Activated CD4-positive, CD25-positive, alpha-beta regulatory T cell (primary cell): ENCODE results near the gene EVA1A.

Source experiments
- DNase-seq, 4 experiments: peaks; one replicate each; lab custom pipeline; 2025; lab: John Stamatoyannopoulos, UW

Gene EVA1A

DNA sequence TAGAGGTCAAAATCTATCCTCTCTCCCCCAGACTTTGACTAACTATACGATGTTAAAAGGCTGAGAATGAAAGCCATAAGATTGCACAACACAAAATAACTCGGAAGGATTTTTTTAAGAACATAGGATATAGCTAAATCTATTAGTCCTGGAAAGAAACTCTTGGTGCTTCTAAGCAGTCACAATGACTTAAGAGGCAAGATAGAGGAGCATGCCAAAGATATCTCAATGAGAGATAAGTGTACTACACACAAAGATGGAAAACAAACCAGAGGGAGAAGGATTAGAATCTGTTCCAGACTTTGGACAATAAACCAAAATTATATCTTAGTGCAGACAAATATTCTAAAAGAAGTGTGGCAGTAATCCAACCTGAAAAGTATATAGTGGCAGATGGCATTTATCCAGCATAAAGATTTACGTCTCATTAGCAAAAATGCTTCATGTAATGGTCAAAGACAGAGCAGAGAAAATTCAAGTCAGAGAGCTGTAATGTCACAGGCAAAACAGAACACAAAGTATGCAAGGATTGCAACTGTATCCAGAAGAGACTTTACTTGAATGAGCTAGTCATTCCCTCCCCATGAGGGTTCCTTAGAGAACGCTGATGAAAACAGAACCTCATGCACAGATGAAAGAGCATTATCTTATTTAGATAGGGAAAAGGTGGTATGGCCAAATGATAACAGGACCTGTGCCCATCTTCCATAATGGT, 28.8 kb upstream of the EVA1A start:
- no peak for DNase-seq

DNA sequence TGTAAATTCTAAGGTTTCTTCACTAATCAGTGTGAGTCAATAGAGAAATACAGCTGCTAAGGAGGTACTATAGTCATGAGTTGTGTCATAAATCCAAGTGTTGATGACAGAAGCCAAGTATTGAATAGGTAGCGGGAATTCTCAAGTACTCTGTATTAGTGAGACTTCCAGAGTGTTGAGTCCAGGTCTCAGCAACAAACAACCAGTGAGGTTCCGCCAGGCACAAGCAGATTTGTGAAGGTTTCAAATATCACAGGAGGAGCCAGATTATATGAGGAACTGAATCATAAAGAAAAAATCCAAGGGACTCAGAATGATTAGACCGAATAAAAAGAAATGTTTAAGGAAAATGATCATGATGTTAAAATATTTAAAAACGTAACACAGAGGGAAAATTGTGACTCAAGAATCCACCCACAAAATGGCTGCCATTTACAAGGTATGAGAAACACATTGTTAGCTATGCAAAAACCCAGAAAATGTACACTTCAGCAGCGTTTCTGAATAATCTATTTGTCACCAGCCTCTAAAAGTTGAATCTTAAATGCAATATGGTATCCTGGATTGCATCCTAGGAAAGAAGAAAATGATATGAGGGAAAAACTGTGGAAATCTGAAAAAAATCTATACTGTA, 27.3 kb upstream of the EVA1A start:
- DNase-seq: no peak

DNA sequence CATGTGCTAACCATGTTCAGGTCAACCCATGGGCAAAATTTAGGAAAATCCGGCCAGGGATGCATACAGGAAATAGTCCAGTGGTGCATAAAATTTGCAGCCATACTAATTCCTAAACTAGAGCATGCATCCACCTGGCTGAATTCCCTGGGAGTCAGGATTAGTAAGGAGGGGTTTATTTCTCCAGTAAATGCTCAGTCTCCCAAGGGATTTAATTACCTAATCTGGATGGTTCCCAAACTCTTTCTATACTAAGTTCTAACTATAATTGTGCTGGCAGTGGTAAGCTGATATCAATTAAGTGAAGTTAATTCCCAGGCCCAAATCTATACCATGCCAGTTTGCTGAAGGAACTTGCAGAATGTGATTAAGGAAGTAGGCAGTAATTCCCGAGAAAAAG, 26.2 kb upstream of the EVA1A start:
- no peak for DNase-seq

- DNase-seq: no peak
Measured at GRCh38 chr2:75582840-75583239, 22.1 kb upstream of the EVA1A start.

GRCh38 chr2:75580606-75581005, 19.9 kb upstream of the EVA1A start:
- DNase-seq: no peak

DNA sequence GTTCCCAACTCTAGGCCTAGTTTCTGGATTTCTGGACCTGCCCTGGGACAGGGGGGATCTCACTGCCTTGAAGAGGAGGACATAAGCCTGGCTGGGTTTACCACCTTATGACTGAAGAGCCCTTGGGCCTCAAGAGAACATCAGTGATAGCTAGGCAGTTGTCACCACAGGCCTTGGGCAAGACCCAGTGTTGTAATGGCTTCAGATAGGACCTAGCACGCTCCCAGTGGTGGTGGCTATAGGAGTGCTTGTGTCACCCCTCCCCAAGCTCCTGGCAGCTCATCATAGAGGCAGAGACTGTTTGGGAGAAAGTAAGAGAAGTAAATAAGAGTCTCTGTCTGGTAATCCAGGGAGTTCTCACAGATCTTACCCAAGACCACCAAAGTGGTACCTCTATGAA, 19.4 kb upstream of the EVA1A start:
- no peak for DNase-seq

- DNase-seq: no peak
Measured at GRCh38 chr2:75579186-75579585, 18.4 kb upstream of the EVA1A start.

GRCh38 chr2:75577280-75577679, 16.5 kb upstream of the EVA1A start:
- no peak for DNase-seq

- no peak for DNase-seq
Measured at GRCh38 chr2:75574106-75574505, 13.4 kb upstream of the EVA1A start.

GRCh38 chr2:75573145-75573878, 12.6 kb upstream of the EVA1A start:
- DNase-seq: no peak

DNA sequence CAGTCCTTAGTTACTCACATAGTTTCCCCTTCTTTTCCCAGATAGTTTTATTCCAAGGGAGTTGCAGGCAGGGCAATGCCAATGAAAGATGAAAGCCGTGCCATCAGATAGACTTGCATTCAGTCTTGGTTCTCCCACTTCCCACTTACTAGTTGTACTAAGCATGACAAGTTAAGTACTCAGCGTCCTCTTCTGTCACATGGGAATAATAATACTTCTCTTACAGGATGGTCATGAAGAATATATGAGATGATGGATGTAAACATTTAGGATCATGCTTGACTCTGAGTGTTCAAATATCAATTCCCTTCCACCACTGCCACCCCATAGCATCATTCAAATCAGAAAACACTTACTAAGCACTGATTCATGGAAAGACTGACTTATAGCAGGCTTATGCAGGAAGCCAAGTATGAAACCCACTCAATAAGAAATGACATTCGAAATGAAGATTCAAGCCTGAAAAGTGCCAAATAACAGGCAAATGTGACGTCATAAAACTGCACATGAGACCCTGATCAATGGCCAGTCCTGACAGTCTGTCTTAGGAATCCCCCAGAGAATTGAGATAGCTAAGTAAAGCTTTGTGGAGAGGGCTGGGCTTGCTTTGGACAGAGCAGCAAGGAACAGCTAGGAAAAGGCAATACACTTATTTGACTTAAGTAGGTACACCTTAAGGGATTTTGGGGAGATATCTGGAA, 11.1 kb upstream of the EVA1A start:
- DNase-seq: no peak

- no peak for DNase-seq
Measured at GRCh38 chr2:75570948-75571729, 10.4 kb upstream of the EVA1A start.

DNA sequence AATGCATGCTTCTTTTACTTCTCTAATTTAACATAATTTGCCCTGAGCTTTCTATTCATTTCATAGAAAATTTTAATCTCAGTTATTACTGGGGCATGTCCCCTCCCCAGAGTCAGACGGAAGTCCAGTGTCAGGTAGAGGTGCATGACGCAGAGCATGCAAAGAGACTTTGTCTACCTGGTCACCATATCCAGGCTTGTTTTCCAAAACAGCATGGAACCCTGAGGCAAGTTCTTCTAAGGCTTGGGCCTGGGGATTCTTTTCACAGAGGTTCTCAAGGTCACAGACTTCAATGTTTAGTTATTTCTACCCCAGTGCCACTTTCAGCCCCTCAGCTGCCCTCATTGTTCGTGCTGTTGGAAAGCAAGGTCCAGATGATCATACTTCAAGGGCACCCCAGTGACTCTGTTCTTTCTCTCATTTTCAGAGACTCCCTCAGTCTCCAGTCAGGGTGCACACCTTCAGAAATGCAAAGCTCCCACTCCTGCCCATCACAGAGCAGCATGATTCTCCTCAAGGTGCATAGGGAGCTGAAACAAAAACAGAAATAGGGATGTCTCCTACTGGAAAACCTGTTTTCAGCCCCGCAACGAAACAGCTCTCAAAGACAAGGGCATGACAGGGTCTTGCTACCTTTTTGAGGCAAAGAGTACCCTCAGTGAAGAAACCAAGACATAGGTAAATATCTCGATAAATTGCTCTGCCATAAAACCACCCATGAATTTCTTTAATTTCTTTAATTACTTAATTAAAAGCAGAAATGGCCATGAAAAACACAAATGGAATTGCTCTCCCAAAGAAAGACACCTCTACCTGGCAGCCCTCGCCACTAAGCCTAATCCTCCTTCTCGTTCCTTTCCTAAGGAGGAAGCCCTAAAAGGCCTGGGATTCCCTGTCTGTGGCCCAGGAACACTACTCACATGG, 9.5 kb upstream of the EVA1A start:
- no peak for DNase-seq

DNA sequence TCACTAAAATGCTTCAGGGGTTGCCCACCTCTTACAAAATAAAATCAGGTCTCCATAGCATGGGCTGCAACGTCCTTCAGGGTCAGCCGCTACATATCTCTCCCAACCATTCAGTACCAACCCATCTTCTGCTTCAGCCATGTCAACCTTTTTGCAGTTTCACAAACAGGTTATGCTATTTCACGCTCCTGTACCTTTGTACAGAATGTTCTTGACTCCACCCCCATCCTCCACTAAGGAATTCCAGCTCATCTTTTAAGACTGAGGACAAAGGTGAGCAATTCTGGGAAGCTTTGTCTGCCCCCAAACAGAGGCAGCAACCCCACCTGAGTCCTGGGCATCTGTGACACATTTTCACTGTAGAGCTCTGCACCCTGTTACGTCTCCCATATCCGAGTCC, 8.8 kb upstream of the EVA1A start:
- no peak for DNase-seq

- no peak for DNase-seq
Measured at GRCh38 chr2:75568174-75568573, 7.4 kb upstream of the EVA1A start.

DNA sequence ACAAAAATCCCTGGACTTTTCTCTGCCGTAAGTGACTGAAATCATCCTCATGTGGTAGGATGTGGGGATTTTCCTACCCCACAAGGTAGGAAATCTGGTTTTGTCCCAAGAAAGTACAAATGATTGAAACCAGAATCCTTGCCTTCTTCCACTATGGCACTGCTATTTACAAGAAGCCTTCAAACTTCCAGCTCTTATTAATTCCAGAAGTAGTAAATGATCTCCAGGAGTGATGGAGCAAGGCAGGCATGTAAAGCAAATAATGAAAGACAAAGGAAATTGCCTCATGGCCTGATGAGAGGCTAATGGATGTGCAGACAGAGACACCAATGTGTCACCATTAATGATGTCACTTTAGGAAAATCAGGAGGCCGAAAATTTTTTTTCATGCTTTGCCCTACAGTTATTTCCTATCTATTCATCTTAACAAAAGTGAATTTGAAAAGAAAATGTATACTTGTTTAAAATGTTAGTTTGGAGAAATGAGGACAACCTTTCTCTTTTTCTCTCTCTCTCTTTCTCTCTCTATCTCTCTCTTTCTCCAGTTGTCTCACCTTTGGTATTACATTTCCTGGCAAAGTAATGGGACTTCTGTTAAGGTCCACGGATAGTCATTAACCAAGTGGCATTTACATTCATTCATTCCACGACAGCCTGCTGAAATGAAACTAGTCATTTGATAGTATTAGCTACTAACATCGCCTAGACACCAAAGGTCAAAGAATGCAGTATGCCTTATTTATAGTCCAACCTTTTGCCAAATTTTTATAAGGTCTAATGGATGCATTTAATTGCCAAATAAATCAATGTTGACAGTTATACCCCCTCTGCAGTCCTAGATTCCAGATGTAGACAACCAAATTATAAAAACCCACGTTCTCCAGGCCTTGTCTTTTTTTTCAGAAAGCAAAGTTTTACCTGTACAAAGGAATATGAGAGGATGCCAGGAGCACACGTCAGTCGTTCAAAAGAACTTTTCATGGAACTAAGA, 5.0 kb upstream of the EVA1A start:
- no peak for DNase-seq

DNA sequence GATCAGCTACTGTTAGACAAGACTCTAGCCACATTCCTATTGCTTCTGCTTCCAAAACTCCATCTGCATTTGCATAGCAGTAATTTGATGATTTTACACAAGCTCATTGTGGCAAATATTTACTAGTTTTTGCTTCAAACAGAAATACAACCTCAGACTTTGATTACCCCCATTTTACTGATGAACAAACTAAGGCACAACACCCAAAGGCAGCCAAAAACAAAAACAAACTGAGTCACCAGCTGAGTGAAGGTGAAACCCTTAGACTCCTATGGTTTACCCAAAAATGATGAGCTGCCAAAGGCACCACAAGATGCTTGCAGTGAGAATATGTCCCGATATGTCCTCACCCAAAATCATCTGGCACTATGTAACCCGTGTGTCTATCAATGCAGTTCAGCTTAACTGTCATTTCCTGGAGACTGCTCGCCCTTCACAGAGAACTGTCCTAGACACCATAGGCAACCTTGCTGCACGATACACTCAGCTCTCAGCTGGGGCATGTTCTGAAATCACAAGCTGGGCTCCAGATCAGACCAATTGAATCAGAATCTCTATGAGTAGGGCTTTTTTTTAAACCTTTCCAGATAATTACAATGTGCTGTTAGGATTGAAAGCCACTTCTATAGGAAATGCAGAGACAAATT, 4.1 kb upstream of the EVA1A start:
- no peak for DNase-seq

GRCh38 chr2:75564026-75564688, 3.4 kb upstream of the EVA1A start:
- DNase-seq: no peak
